ENCODE measurements around the gene HNRNPA1. TPM values are rescaled to one million over a fixed set of nuclear protein-coding genes. Genes with fewer than 3 reads are reported as not detected.
A peak's percentile ranks its signal among the peaks of the same experiment; 100 is the strongest.
"Not testable (repeated sequence)": the region's sequence is repeated elsewhere in the genome, so short reads cannot be mapped to it uniquely, and the experiment has no call there.

The HNRNPA1 gene
- polyA plus RNA-seq (ENCODE audit: insufficient read length in 4 of 4) = 1,000 to 10,000 TPM; 3,115 to 3,766 (median 3,436) TPM

DNA sequence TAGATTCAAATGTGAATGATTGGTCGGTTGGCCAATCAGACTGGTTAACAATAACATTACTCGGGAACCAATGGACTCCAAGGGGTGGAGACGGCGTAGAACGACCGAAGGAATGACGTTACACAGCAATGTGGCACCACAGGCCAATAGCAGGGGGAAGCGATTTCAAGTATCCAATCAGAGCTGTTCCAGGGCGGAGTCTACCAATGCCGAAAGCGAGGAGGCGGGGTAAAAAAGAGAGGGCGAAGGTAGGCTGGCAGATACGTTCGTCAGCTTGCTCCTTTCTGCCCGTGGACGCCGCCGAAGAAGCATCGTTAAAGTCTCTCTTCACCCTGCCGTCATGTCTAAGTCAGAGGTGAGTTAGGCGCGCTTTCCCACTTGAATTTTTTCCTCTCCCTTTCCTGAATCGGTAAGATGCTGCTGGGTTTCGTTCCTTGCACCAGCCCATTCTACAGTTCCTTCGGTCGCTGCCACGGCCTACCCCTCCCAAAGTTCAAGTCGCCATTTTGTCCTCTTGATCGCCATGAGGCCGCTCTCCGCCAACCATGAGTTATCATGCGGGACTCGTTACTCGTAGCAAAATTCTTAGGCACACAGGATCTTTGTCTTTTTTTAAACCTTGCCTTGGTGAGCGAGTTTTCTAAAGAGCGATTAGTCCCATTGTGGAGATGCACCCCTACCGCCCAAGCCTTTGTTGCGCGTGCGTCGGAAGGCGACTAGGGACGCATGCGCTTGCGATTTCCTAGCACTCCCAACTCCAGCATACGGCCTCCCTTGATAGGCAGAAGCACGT lies at the start of gene HNRNPA1:
HNRNPA1 (plus strand) TSS at position 259 of the 793 bp plus-strand sequence; CDS start at position 341, 82 bp downstream.
- peak; percentile 85 to 99 (median 98) for DNase-seq (ENCODE audit: low read depth in 4 of 4, low spot score in 2 of 4)

DNA sequence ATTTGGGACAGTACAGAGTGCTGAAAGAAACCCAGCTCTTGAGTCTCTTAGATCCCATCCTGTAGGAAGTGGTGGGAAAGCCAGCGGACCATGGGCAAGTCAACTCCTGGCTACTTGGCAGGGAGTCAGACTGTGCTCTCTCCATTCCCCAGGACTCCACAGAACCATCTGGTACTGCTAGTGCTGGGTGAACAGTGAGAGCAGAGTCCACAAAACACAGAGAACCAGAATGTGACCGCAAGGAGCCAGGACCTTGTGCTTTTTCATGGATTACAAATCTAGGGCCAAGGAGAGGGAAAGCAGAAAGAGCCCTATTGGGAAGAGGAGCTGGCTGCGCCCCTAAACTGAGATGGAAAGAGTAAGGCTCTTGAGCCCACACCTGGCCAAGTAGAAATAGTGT lies 49.3 kb upstream of the HNRNPA1 start:
- DNase-seq (ENCODE audit: low read depth in 4 of 4, low spot score in 2 of 4) = not testable (repeated sequence)

DNA sequence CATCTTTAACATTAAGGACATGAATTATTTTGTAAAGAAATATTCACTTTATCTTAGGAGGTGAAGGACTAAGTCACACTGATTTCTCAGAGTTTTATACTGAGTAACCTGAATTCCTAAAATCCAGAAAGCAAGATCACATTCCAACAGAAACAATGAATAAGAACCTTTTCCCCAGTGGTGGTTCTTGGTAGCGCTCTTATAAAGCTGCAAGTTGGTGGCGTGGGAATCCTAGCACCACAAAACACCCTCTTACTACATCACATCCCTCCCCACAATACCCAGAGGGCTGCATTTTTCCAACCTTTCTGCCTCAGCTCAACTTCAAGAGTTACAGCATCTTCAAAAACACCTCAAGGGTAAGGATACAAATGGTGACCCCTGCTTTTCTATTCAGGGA lies 47.7 kb upstream of the HNRNPA1 start:
- no peak for DNase-seq (ENCODE audit: low read depth in 4 of 4, low spot score in 2 of 4)

DNA sequence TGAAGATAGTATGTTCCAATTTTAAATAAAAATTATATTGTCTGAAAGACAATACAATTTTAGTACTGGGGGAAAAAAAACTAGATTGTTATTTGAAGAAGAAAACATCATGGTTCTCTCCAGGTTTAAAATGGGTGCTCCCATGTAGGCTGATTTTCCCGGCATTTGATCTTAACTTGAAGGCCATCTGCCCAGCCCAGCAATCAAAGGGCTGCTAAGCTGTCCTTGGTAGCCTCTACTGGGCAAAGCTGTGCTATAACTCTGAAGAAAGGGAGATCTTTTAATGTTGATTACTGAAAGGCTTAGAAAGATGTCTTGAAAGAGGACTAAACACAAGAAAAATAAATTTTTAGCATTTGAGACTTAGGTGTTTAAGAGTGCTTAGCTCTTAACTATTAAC lies 42.0 kb upstream of the HNRNPA1 start:
- DNase-seq (ENCODE audit: low read depth in 4 of 4, low spot score in 2 of 4) = no peak

DNA sequence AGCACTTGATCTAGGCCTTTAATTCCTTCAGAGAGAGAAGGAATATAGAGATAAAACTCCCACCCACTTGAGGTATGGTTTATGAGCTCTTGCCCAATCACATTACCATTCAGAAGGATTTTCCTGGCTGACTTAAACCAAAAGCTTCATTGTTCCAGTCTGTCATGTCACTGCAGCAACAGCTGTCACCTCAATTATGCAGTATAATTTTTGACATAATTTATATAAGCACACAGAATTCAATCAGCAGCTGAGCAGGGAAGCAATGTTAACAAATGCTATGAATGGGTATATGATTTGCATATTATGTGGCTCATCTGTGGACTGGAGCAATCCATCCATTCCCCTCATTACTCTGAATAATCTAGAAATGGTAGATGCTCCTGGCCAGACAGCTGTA lies 40.9 kb upstream of the HNRNPA1 start:
- DNase-seq (ENCODE audit: low read depth in 4 of 4, low spot score in 2 of 4) = no peak

DNA sequence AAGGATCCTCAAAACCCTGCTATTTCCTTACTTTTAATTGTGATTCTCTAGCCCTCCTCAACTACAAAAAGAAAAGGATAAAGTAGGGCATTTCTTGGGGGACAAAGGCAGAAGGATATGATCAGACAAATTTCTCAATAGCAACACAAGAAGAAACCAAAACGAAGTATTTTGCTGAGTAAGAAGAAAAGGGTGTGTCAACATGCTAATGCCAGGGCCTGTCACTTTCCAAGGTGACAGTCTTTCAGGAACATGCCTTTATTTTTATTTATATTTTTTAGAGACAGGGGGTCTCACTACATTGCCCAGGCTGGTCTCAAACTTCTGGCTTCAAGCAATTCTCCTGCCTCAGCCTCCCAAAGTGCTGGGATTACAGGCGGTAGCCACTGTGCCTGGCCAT lies 40.4 kb upstream of the HNRNPA1 start:
- DNase-seq (ENCODE audit: low read depth in 4 of 4, low spot score in 2 of 4) = no peak

DNA sequence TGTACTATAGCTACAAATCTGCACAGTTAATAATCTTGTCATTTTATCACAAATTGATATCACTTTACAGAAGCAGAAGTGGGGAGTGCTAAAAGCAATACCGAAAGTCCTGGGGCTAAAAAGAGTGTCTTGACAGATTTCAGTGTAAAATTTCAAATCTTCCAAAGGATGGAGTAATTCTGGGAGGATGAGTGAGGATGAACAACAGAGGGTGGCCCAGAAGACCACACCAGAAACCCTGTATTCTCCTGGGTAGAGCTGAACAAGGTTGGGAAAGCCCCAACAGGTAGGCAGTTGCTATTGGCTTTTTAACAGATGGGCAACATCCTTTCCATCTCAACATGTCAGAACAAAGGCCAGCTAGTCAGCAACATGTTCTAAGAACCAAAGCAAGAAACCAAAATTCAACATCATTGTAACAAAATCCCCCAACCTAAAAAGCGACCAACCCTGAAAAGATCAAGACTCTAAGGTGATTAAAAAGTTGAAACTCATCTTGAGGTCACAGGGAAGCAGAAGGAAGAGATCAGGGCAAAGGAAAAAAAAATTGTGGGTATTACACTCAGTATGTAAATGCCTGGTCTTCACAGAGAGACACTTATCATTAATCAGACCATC lies 39.4 kb upstream of the HNRNPA1 start:
- no peak for DNase-seq (ENCODE audit: low read depth in 4 of 4, low spot score in 2 of 4)

DNA sequence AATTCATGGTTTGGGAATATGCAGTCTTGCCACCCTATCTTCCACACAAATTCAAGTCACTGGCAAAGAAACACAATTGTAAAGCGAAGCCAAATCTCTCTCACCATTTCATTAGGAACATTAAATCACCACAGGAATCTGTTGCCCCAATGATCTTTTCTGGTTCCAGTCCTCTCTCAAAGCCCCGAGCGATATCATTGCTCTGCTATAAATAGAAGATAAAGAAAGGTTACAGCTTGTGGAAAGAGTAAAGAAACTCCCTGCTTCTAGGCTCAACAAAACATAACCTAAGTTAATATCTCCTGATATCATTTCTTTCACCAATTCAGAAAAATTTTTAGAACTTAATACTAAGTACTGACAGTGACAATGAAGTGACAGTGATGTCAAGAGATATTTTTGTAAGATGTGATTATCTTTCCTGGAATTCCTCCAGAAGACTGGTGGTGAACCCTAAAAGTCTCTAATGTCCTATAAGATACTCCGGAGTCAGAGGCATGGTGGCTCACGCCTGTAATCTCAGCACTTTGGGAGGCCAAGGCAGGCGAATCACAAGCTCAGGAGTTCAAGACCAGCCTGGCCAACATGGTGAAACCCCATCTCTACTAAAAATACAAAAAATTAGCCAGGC lies 34.4 kb upstream of the HNRNPA1 start:
- DNase-seq (ENCODE audit: low read depth in 4 of 4, low spot score in 2 of 4) = no peak

DNA sequence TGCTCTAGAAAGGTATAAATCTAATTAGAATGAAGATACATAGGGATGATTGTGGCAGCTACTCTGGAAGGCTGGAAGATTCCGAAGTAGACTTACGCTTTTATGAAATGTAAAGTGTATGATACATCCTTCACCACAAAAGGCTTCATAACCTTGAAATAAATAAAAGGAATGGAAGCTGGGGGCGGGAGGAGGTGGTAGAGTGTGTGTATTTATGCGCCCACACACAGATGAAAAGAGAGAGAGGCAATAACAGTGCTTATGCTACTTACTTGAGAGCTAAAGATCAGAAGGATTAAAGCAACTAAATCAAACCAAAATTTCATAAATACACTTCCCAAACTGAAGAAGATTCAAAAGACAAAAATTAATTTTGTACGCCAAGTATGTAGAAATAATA lies 31.0 kb upstream of the HNRNPA1 start:
- DNase-seq (ENCODE audit: low read depth in 4 of 4, low spot score in 2 of 4) = no peak

DNA sequence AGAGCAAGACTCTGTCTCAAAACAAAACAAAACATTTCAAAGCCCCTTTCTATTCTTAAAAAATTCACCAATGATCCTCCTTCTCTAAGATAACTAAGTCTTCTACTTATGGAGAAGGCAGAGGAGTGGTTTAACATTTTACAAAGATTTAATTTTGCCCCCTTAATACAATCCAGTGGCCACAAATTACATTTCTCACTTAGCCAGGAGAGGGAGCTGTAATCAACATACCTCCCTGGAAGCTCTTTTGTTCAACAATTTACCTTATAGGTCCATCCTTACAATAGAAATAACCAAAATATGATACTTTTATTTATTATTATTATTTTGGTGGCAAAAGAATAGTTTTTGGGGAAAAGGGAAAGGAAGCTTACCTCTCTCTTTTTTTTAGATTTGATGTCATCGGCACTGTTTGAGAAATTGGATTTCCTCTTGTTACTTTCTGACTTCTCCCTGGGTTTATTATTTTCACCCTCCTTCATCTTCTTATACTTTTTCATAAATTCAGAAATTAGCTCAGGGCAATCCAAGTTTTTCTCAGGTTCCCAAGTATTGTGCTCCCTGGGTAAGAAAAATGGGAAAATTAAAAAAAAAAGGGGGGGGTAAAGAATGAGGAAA lies 28.8 kb upstream of the HNRNPA1 start:
- DNase-seq (ENCODE audit: low read depth in 4 of 4, low spot score in 2 of 4) = no peak

DNA sequence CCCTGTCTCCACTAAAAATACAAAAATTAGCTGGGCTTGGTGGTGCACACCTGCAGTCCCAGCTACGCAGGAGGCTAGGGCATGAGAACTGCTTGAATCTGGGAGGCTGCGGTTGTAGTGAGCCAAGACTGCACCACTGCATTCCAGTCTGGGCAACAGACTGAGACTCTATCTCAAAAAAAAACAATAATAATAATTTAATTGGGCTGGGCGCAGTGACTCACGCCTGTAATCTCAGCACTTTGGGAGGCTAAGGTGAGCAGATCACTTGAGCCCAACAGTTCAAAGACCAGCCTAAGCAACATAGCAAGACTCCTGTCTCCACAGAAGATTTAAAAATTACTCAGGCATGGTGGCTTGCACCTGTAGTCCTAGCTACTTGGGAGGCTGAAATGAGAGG lies 27.3 kb upstream of the HNRNPA1 start:
- DNase-seq (ENCODE audit: low read depth in 4 of 4, low spot score in 2 of 4) = no peak

DNA sequence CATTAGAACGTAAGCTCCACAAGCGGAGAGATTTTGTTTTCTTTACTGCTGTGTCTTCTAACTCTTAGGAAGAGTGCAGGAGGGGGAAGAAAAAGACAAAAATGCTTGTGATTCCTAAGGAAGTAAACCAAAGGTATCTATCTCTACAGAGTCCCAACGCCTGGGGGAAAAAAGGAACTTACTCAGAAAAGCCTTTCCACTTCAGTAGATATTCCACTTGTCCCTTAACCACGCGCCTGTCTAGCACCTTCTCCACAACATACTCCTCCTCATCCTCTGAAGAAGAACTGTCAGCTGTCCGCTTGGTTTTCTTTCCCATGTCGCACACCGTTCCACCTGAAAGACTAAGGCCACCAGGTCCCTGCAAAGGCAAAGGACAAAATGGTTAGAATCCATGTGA lies 23.2 kb upstream of the HNRNPA1 start:
- DNase-seq (ENCODE audit: low read depth in 4 of 4, low spot score in 2 of 4) = no peak

DNA sequence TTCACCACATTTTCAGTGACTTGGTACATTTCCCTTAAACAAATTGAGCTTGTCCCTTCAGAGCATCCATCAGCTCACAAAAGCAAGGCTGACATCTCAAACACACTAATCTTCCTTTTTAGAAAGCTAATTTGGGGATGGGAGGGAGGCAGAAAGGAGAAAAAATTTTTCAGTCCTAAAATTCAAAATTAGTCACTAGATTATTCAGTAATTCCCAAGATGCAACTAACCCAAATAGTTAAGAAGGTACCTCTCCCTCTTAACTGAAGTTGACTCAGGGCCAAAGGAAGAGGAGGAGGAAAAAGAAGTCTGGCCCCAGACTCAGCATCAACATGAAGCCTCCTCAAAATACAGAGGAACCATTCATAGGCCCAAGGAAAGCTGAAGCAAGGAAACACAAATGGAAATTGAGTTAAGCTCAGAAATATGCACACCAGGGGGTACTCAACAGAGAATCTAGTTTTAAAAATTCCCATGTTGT lies 22.3 kb upstream of the HNRNPA1 start:
- DNase-seq (ENCODE audit: low read depth in 4 of 4, low spot score in 2 of 4) = no peak

DNA sequence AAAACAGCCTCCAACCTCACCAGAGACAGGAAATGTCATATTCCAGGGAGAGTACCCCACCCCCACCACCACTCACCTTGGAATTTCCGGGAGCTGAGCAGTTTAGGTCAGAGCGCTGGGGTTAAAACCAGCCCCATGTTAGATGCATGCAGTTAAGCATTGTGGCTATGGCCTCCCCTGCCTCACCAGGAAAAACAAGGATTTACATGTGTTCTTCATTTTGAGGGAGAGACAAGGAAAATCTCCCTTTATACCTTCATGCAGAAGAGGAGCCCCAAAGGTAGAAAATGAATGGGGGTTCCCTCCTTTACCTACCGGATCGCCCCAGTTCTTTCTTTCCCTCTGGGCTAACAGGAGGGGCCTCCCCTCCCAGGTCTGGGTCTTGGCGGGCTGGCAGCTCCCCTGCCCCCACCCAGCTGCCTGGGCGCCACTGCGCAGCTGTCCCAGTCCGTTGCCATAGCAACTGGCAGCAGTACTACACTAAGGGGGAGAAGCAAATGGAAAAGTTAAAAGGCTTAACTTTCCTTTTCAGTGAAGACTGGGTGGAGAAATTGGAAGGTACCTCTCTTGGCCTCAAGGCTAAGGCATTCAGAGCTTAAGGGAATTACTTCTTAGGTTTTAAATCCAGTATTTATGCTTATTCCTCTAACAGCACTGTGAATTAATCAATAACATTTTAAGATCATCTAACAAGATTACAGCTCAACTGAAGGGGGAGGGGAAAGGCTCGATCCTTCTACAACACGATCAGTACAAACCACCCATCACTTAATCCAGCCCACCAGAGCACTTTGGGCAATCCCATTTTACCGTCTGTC lies 21.1 kb upstream of the HNRNPA1 start:
- DNase-seq (ENCODE audit: low read depth in 4 of 4, low spot score in 2 of 4) = peak; percentile 79 to 88 (median 86)

DNA sequence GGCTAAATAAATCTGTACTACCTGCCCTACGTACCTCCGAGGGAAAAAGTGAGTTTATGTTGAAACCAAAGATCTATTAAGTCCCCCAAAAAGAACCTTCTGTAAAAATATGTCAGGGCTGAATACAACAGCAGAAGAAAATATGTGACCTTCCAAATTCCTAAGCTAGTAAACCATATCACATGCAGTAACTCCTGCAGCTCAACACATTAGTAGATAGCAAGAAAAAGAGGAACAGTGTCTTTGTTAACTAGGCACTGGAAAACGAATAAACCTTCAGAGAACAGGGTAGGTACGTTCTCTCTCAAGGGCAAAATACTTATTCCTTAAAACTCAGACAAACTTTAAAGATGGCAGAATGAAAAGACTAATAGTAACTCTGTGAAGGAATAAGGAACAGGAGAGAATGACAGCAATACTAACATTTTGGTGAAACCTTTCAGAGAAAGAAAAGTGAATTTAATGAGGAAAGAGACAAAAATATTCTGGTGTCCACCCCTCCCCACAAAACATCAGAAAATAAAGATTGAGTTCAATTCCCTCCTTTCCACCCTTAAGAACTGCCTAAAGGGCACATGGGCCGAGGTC lies 18.6 kb upstream of the HNRNPA1 start:
- no peak for DNase-seq (ENCODE audit: low read depth in 4 of 4, low spot score in 2 of 4)

DNA sequence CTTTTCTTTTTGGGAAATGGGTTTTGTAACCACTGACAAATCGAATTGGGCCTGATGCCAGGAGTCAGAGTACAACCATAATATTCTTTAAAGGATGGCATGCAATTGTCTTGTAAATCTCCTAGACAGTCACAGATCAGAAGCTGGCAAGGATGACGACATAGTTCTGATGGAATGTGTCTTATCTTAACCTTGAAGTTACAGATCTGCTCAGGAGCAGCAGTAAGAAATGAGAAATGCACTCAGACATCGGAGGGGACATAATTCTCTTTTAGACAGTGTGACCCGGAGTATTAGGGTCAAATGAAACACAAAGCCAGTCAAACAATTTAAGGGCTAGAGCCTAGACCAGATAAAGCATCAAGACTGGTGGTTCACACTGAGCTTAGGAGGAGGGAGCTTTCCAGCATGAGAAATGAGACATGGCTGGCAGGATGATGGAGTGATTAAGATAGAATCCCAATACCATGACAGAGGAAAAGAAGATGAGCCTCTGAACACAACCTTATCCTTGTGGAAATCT lies 18.1 kb upstream of the HNRNPA1 start:
- no peak for DNase-seq (ENCODE audit: low read depth in 4 of 4, low spot score in 2 of 4)

DNA sequence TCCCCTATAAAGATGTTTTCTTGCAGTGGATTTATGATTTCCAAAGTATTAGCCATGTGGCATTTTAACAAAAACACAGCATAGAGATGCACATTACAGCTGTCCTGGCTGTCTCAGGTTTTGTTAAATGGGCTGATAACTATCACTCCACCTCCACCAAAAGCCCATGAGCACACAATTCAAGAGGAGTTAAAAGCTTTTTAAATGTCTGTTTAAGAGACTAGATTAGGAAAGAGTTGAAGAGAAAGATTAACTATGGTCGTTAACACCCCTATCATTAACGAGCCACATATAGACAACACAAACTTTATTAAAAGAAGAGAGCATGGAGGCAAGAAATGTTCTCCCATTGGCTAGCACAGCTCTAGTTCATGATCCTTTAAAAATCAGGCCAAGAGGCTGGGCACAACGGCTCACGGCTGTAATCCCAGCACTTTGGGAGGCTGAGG lies 15.1 kb upstream of the HNRNPA1 start:
- DNase-seq (ENCODE audit: low read depth in 4 of 4, low spot score in 2 of 4) = no peak

DNA sequence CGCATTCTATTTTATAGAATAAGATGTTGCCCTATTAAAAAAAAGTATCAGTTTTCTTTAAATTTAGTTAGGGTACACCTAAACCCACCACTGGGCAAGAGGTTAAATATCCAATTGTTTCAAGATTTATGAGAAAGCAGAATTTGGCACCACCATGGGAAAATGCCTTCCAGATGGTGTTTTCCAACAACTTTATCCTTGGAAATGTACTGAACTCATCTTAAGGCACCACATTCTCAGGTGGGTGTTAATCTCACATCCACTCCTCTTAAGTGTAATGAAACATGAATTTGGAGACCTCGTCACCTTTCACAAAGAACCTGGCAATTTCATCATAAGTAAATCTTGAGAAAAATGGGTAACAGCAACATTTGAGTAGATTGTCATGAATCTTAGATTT lies 13.7 kb upstream of the HNRNPA1 start:
- no peak for DNase-seq (ENCODE audit: low read depth in 4 of 4, low spot score in 2 of 4)

DNA sequence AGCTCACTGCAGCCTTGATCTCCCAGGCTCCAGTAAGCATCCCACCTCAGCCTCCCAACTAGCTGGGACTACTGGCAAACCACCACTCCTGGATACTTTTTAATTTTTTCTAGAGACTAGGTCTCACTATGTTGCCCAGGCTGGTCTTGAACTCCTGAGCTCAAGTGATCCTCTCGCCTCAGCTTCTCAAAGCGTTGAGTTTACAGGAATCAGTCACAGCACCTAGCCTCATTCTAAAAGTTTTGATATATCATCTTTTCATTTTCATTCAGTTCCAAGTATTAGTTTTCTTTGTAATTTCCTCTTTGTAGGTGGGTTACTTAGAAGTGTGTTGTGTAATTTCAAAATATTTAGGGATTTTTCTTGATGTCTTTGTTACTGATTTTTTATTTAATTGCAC lies 10.2 kb upstream of the HNRNPA1 start:
- DNase-seq (ENCODE audit: low read depth in 4 of 4, low spot score in 2 of 4) = no peak

DNA sequence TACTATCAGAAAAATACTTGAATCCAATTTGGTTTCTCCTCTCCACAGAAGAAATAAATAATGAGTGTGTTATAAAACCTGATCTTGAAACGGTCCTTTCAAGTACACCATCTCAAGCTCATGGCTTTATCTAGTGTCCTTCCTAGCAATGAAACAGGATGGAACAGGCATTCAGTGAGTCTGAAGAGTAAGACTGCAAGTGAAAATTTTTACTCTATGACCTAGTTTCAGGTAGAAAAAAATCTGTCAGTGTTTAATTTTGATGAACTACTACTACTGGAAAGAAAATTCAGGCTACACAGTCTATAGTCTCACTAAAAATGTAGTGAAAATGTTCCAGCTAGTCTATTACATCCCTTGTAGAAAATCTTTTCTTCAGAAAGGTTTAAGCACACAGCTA lies 8.3 kb upstream of the HNRNPA1 start:
- DNase-seq (ENCODE audit: low read depth in 4 of 4, low spot score in 2 of 4) = no peak

Measured in left renal cortex interstitium (tissue), 4 donors.